GM18858 (cell line): Measurements from ENCODE around the gene CLCA1.

ENCODE experiments used
- ATAC-seq: cut with Tn5 transposase; IDR thresholded peaks from one replicate; pipeline ENCODE4 v1.9.1; 2021; ENCODE audit not compliant: unreplicated experiment

Gene CLCA1

GRCh38 chr1:86468501-86468977 is at the start of gene CLCA1:
CLCA1 (plus strand) TSS chr1:86468927; CDS start chr1:86468972, 45 bp downstream.
- ATAC-seq = no peak

GRCh38 chr1:86419277-86419903 is 49.3 kb upstream of the CLCA1 start:
- no peak for ATAC-seq

DNA sequence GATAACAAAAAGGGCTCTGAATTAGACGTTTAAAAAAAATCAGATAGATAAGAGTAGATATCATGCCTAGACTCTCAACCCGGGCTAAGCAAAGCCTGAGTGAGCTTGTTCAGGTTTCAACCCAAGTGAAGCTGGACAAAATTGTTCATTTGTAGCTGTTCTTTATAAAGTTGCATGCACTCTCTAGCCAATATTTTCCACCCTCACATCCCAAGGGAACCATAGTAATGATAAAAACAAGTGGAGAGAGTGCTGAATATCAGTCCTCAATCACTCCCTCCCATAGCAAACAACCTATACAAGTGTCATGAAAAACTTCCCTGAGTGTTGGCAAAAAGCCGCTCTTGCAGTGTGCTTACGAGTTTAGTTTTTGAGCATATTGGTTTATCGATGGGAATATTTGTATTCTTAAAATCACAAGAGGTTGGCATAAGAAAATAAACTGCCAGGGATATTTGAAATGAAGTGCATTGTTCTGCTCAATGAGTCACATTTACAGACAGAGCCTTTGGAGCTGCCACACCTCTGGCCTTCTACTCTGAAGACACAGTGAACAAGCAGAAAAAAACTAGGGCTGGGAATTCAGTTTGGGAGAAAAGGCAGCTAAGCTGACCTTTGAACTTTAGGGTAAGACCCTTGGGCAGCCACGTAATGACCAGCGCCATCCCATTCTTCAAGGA is 47.0 kb upstream of the CLCA1 start:
- ATAC-seq = no peak

DNA sequence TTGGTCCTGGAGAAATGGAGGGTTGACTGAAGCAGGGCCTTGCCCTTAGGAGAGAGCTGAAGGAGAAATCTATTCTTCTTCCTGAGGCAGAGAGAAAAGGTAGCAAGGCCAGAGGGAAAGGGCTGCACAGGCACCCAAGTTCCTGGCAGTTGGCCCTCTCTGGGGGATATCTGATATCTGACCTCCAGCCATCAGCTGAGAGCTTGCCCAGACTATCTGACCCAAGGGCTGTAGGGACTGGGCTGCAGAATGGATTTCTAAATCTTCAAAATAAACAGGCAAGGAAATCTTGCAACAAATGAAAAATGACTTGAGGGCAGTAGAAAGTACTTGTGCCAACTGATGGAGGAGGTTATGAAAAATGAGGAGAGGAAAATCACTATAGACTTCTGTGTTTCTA is 45.3 kb upstream of the CLCA1 start:
- ATAC-seq = no peak

DNA sequence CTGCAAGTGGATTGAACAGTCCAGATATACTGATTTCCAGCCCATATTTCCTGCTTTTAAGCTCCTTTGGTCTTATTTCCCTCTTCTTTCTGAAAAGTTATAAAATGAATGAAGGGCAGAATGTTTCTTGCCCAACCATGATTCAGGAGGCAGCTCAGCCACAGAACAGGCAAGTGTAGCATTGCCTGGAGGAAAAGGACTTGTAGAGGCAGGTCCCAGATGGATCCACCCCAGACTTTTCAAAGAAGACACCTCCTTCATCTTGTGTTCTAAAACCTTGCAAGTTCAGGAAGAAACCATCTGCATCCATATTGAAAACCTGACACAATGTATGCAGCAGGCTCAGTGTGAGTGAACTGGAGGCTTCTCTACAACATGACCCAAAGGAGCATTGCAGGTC is 44.9 kb upstream of the CLCA1 start, which contains the start of gene CLCA2:
Gene CLCA2, plus strand, starts transcription at position 299 of the 400 bp plus-strand sequence. Its CDS starts 77 bp downstream, at position 376.
- no peak for ATAC-seq

DNA sequence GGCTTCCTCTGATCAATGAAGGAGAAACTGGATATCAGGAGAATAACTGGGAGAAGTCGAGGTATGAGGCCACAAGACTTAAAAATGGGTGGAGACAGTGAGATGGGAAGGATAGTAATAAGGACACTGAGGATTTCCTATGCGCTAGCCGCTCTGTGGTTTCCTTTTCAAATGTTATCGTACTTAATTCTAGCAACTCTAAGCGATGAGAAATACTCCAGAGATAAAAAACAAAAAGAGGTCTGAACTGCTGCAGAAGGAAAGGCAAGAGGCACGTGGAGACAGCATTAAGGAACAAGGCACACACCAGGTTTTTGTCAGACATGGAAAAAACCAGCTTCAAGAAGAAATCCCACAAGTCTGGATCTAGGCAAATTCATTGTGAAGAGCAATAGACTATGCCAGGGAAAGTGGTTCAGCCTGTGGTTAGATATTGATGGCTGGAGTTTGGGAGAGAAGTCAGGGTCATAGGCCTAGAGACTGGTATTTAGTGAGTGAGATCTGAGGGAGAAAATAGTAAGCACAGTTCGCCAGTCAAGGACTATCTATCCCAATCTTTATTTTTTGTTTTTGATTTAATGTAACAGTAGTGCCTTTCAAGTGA is 39.5 kb upstream of the CLCA1 start:
- ATAC-seq = no peak

DNA sequence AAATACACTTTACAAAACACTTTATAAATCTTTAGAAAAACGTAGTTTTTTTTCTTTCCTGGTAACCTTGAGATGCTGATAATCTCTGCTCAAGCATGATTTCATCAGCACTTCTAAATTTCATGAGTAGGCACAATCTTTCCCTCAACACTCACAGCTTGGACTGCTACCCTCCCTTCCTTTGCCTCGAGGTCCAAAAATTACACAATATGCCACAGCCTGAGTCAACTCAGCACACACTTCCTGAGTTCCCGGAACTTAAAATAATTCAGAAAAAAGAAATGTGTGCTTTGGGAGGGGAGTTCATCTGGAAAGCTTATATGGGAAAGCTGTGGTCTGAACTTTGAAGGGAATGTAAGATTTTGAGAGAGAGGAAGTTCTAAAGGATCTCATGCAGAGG is 38.9 kb upstream of the CLCA1 start:
- no peak for ATAC-seq

GRCh38 chr1:86430376-86430775 is 38.4 kb upstream of the CLCA1 start:
- no peak for ATAC-seq

DNA sequence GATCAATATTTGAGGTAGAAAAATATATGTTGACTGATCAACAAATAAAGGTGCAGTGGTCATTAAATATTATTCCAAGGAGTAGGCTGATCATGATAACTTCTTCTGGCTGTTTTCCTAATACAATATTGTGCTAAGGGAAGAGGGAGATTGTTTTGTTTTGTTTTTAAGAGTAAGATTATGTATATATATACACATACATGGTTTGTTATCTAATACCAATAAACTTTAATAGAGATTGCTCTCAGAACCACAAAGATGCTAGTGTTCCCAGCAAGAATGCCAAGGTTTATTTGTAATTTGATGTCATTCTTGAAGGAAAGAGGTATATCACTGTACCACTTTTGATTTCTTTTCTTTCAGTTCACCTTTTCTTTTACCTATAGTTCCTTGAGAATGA is 34.7 kb upstream of the CLCA1 start:
- no peak for ATAC-seq

GRCh38 chr1:86435327-86435726 is 33.4 kb upstream of the CLCA1 start:
- no peak for ATAC-seq

DNA sequence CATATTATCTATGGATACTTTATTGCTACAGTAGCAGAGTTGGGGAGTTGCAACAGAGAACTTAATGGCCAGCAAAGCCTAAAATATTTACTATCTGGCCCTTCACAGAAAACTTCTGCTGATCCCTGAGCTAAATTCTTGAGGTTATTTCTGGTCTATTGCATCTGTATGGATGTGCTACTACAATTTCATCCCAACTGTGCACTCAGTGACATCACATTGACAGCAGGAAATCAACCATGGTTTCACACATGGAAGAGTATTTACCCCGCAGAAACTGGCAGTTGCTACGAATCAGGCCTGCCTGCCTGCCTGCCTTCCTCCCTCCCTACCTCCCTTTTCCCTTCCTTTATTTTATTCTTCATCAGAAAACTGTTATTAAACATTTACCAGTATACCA is 32.7 kb upstream of the CLCA1 start:
- ATAC-seq = no peak

- no peak for ATAC-seq
Observed at GRCh38 chr1:86441581-86441980, 27.1 kb upstream of the CLCA1 start.

DNA sequence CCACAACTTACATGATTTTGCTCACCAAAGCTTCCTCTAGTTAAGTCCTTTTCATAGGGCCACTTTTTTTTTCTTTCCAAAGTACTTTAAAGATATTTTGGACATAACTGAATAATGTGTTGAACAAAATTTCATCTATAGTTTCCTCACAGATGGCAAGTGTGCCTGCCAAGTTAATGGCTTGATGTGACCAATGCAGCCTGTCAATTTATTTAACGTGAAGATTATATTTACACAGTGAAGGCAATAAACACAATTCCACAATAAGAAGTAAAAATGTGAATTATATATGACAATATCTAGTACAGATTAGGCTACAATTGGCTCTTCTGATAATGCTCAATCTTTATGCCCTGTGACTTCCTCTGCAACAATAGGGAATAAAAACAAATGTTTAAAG is 26.7 kb upstream of the CLCA1 start:
- no peak for ATAC-seq

- ATAC-seq = no peak
Observed at GRCh38 chr1:86445919-86446318, 22.8 kb upstream of the CLCA1 start.

DNA sequence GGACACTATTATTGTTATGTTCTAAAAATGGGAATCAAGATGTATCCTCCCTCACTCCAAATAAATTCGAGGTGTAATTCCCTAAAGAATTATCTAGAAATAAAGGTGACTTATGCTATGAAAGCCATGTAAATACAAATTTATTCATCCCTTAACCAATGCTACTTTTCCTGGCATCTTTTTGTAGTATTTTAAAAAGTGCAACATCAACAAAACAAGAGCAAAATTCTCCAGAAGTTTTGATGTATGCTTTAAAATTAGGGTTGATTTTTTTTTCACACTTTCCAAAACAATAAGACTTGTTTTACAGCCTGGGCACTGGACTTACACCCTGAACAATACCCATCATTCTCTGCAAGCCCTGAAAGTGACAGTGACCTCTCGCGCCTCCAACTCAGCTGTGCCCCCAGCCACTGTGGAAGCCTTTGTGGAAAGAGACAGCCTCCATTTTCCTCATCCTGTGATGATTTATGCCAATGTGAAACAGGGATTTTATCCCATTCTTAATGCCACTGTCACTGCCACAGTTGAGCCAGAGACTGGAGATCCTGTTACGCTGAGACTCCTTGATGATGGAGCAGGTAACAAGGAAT is 21.4 kb upstream of the CLCA1 start:
- no peak for ATAC-seq

DNA sequence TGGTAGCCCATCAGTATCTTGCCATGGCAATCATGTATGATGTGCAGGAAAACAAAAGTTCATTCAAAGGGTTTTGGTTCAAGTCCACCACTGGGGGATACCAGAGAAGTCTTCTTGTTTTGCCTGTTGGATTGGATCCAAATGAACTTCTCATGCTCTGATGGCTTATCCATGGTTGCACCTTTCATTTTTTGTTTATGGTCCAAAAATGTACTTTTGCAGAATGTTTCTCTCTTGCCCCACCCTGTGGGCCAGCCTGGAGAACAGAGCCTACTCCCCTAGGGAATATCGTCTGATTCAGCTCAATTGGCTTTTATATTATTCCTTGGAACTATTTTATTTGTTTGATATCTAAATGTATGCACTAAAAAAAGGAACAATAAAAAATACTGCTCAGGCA is 20.1 kb upstream of the CLCA1 start:
- no peak for ATAC-seq

DNA sequence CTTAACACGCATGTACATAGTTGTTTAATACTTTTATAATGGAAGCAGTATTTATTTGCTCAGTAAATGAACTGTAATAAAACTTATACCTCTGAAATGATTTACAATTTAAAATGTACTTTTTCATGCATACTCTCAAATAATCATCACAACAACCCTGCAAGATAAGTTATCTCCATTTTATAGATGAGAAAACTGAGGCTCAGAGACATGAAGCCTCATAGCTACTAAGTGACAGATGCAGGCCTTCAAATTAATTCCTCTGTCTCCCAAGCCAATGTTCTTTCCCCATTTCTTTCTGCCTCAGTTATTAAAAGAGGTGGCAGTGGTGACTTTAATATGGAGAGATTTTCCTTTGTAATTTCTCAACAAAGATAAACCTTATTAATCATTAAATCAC is 19.6 kb upstream of the CLCA1 start:
- no peak for ATAC-seq

DNA sequence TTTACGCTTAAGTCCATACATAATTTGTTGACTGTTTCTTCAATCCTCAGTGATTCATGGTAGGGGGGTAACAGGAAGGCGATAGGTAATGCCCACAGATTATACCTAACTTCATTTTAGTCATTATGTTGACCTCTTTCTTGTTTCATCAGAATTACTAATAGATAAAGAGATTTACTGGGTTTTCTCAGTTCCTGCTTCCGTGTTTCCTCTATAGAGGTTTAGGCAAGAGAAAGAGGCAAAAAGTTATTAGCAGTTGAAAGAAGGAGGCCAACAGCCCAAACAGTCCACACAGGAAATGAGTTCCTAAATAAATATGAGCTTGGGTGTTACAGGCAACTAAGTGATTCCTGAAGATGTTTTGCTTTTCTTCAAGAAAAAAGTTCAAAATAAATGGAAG is 17.9 kb upstream of the CLCA1 start:
- no peak for ATAC-seq

DNA sequence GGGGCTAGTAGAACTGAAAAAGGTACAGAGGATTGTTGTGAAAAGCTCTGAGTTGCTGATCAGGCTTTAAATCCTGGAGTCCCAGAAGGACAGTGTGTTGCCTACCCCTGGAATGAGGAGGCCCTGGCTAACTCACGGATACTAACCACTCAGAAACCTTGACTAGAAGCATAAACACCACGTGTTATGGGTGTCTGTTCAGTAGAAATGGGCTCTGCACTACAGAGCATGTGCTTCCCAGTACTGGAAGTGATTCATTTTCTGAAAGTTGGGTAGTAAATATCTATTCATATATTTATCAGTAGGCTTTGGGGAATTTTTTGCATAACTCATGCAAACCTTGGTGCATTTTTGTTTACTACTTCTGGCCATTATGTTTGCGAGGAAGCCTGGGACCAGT is 15.1 kb upstream of the CLCA1 start:
- no peak for ATAC-seq

DNA sequence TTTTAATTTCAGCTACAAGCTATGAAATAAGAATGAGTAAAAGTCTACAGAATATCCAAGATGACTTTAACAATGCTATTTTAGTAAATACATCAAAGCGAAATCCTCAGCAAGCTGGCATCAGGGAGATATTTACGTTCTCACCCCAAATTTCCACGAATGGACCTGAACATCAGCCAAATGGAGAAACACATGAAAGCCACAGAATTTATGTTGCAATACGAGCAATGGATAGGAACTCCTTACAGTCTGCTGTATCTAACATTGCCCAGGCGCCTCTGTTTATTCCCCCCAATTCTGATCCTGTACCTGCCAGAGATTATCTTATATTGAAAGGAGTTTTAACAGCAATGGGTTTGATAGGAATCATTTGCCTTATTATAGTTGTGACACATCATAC is 13.7 kb upstream of the CLCA1 start:
- ATAC-seq = no peak

- ATAC-seq = no peak
Observed at GRCh38 chr1:86460998-86461397, 7.7 kb upstream of the CLCA1 start.

- no peak for ATAC-seq
Observed at GRCh38 chr1:86461482-86461881, 7.2 kb upstream of the CLCA1 start.
